Measurements from ENCODE around the gene SNAPIN.

SNAPIN gene, protein sequence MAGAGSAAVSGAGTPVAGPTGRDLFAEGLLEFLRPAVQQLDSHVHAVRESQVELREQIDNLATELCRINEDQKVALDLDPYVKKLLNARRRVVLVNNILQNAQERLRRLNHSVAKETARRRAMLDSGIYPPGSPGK

DNA sequence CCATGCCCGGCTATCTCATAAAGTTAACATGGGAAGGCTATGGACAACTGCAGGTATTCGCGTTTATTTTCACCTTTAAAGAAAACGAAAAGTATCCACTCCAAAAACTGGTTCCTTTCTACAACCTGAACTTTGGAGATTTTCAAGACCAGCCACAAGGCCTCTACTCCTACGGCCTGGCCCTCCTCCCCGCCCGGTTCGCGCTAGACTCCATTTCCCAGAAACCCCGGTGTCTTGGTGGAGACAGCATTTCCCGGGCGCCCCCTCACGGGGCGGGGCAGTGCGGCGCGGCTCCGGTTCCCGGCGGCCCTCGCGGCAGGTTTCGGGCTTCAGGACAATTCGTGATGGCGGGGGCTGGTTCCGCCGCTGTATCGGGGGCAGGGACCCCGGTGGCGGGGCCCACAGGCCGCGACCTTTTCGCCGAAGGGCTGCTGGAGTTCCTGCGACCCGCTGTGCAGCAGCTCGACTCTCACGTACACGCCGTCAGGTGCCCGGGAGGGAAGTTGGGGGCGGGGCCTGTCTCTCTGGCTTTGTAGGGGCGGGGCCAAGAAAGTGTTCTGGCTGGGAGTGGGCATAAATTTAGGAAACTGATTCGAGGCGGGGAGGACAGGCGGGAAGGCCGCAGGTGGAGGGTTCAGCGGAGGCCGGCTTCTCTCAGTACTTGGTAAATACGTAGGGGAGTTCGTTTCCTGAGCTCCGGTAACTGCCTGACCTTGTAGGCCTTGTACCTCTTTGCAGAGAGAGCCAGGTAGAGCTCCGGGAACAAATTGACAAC lies at the start of gene SNAPIN:
Gene SNAPIN (plus strand): TSS at position 304 of the 775 bp plus-strand sequence. CDS start 41 bp downstream, at position 345.
- in situ Hi-C loops (cut with MboI; ENCODE audit: low sequenced_read_pairs): no loop called here

DNA sequence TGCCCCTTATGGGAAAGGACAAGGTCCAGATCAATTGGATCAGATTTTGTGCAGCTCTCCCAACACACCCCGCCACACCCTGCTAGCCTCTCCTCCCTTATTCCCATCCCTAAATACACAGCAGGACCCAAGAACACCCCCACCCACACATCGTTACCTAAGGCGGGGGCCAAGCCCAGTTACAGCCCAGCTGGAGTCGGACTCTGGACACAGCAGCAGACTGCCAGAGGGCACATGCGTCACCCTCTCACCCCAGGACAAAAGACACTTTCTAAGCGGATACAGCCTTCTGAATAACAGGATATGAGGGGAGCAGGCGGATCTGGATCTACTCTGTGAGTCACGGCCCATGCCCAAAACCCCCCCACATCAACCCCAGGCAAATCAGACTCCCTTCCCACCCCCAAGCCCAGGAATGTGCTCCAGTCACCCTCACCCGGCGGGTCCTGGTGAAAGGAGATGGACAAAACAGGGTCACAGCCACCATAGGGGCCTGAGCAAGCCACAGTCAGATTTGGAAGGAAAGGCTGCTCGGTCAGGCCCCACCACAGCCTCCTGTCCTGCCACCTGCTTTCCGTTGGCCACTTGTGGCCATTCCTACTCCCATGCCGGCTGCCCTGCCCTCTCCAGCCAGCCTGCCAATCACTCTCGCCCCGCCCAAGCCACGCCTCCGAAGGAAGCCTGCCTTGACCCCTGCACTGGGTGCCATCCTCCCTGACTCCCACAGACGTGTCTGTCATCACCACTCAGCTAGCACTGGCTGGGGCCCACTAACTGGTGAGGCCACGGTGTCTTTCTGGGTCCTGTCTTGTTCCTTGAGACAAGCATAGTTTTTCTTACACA lies 49.5 kb upstream of the SNAPIN start:
- in situ Hi-C loops (cut with MboI; ENCODE audit: low sequenced_read_pairs): no loop called here

GRCh38 chr1:153609585-153609907 lies 49.0 kb upstream of the SNAPIN start:
- in situ Hi-C loops (cut with MboI; ENCODE audit: low sequenced_read_pairs): no loop called here

GRCh38 chr1:153610334-153610733 lies 48.2 kb upstream of the SNAPIN start:
- in situ Hi-C loops (cut with MboI; ENCODE audit: low sequenced_read_pairs): no loop called here

DNA sequence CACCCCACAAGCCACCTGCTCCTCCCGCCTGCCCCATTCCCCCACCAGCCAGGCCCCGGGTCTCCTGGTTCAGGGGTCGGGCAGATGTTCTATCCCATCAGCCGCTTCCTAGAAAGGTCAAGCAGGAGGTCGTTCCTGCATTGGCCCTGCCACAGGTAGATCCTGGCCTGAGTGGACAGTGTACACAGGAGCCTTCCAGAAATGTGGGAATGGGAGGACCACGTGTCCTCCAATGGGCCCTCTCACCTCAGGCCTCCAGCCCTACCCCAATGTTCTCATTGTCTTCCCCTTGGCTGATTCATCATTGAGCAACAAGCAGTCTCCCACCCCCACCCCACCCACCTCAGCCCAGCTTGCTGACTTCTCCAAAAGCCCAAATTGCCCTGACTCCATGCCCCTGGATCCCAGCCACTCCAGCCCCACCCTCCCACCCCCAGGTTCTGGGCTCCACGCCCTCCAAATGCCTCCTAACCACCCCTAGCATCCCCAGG lies 47.6 kb upstream of the SNAPIN start:
- in situ Hi-C loops (cut with MboI; ENCODE audit: low sequenced_read_pairs): no loop called here

DNA sequence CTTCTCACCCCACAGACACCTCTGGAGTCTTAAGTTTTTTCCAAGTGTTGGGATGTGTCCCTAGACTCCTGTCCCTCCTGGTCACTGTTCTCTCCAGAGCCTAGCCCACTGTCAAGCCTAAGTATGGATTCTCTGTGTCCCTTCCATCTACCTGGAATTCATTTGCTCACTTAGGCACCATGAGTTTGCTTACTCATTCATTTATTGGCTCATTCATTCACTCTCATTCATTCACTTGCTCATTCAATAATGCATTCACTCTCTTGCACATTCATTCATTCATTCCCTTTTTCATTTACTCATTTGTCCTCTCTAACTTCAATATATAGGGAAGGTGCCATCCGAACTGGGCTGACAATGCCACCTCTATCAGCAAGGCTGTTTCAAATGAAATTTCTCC lies 47.1 kb upstream of the SNAPIN start:
- in situ Hi-C loops (cut with MboI; ENCODE audit: low sequenced_read_pairs): no loop called here

- in situ Hi-C loops (cut with MboI; ENCODE audit: low sequenced_read_pairs): no loop called here
Measured at GRCh38 chr1:153612111-153612754, 46.3 kb upstream of the SNAPIN start.

DNA sequence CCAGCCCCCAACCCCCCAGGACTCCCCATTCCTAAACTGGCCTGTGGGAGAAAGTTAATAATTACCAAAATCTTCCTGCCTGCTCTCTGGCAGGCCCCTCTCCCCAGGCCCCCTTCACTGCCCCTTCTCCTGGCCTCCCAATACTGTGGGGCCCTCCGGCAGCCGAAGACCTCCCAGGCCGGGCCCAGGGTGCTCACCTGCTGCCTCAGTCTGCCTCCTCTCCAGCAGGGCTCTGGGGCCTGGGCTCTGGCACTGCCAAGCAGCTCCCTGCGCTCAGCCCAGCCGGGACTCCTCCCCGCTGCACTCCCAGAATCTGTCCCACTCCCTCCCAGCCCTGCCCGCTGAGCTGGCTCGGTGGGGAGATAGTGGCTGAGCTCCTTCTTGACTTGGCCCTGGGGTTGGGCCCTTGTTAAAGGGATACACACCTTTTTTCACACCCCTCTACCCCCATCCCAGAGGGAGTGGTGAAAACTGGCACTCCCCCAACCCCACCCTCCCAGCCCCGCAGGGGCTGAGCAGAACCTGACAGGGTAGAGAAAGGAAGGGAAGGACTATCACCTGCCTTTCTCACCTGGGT lies 45.7 kb upstream of the SNAPIN start, which contains the start of gene S100A16:
Gene S100A16 (minus strand): TSS at position 383 of the 577 bp plus-strand sequence. CDS start 4,986 bp downstream, outside the sequence.
- in situ Hi-C loops (cut with MboI; ENCODE audit: low sequenced_read_pairs): no loop called here

DNA sequence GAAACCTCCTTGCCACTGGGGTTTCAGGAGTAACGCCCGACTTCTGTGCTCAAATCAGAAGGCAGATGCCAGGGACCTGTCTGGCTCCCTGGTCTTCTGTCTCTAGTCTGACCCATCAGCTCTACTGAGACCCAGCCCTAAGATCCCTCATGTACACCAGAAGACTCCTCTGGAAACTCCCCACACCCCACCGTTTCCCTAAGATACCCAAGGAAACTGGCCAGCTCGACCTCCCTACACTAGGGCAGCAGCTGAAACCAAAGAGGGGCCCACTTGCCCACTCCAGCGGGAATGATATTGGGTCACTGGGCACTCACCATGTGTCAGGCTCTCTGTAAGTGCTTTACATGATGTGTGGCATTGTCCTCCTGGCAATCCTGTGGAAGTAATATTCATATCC lies 45.1 kb upstream of the SNAPIN start:
- in situ Hi-C loops (cut with MboI; ENCODE audit: low sequenced_read_pairs): no loop called here

- in situ Hi-C loops (cut with MboI; ENCODE audit: low sequenced_read_pairs): no loop called here
Measured at GRCh38 chr1:153614189-153614900, 44.2 kb upstream of the SNAPIN start.

GRCh38 chr1:153614906-153615305 lies 43.6 kb upstream of the SNAPIN start:
- in situ Hi-C loops (cut with MboI; ENCODE audit: low sequenced_read_pairs): no loop called here

DNA sequence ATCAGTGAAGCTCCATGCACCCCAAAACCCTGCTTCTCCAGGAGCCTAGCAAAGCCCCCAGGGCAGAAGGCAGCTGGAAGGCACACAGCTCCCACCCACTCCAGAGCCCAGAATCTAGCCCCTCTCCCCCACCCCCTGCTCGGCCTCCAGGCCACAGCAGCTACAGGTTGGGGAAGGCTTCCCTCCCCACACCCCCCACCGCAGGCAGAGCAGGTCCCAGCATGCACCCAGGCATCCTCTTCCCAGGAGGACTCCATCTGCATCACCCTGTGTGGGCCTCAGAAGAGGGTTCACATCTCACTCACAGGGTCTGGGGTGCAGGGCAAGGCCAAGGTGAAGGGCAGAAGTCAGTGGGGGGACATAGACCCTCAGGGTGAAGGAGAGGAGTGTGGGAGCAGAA lies 43.1 kb upstream of the SNAPIN start:
- in situ Hi-C loops (cut with MboI; ENCODE audit: low sequenced_read_pairs): no loop called here

GRCh38 chr1:153616144-153616916 lies 42.2 kb upstream of the SNAPIN start, which contains the start of gene S100A14:
Gene S100A14 (minus strand): TSS chr1:153616325. CDS start chr1:153615858, 467 bp downstream.
- in situ Hi-C loops (cut with MboI; ENCODE audit: low sequenced_read_pairs): no loop called here

DNA sequence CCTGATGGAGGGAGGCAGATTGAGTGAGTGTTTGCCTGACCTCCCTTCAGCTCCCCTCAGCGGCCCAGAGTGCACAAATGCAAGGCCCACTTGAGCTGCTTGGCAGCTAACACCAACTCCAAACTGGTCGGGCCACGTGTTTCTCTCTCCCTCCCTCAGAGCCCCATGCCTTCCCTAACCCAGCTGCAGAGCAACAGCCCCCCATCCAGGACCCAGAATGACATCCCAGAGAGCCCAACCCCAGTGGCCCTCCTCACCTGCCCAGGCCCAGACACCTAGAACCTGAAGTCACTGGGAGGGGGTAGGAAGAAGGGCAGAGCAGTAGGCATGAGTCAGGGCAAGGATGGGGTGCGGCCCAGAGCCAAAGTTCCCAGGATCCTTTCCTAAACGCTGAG lies 41.6 kb upstream of the SNAPIN start:
- in situ Hi-C loops (cut with MboI; ENCODE audit: low sequenced_read_pairs): no loop called here

- in situ Hi-C loops (cut with MboI; ENCODE audit: low sequenced_read_pairs): no loop called here
Measured at GRCh38 chr1:153617663-153618062, 40.8 kb upstream of the SNAPIN start.

DNA sequence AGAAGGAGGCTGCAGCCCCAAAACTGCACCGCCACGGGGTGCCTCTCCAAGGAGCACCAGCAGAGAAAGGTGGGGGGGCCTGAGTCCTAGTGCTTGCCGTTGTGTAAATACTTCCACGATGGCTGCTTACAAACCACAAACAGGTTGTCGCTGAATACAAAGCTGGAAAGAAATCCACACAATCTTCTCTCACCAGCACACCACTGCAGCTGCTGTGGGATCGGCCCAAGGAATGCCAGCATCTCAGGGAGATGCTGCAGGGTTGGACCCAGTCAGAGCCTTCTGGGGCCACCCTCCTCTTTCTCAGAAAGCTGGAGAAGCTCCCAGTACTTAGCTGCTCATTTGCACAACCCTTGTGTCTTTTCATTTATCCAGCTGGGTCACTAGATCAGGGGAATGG lies 39.3 kb upstream of the SNAPIN start:
- in situ Hi-C loops (cut with MboI; ENCODE audit: low sequenced_read_pairs): no loop called here

DNA sequence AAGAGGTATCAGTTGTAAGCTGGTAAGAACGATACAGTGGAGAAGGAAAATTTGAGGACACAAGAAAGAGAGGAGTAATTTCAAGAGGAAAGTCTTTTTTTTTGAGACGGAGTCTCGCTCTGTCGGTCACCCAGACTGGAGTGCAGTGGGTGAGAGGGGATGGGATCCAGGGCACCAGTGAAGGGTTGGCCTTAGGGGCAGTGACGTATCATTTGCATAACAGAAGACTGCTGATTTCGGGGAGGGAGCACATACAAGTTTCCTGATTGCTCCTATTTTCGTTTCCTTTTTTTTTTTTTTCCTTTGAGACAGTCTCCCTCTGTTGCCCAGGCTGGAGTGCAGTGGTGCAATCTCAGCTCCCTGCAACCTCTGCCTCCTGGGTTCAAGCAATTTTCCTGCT lies 35.4 kb upstream of the SNAPIN start:
- in situ Hi-C loops (cut with MboI; ENCODE audit: low sequenced_read_pairs): no loop called here

DNA sequence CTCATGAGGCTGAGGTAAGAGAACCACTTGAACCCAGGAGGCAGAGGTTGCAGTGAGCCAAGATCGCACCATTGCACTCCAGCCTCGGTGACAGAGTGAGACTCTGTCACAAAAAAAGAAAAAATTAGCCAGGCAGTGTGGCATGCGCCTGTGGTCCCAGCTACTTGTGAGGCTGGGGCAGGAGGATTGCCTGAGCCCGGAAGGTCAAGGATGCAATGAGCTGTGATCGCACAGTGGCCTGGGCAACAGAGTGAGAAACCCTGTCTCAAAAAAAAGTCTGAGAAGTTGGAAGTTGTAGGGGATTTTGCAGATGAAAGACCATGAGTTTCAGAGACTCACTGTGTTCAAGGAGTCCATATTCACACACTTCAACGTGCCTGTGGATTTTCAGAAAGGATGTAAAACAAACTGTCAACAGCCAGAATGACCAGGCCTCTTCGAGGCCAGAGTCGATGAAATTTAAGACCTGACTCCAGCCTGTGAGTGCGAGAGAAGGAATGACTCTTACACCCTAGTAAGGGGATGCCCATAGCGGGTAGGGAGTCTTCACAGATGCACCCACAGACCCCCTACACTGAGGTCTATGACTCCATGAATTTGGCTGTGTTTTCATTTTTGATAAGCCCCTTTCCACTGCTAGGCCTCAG lies 33.4 kb upstream of the SNAPIN start:
- in situ Hi-C loops (cut with MboI; ENCODE audit: low sequenced_read_pairs): no loop called here

DNA sequence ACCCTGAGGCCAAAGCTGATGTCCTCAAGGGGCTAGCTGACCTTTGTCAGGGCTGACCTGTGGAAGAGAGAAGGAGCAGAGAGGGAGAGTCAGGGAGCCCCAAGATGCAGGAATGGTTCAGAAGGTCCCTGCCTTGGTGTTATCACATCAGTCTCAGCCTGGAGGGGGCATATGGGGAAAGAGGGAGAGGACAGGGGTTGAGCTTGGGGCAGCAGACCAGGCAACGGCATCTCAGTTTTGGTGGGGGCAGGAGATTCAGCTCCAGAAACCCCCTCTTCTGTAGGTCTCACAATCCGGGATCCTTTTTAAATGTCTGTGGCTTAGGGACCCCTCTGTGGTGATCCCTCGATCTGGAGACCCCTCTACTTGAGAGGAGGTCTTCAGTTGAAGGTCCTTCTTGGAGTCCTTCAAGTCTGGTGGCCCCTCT lies 32.0 kb upstream of the SNAPIN start:
- in situ Hi-C loops (cut with MboI; ENCODE audit: low sequenced_read_pairs): no loop called here
